Esophagus squamous epithelium (tissue), 4 donors: ENCODE data around the gene TREML2.

Experiments
- CTCF ChIP-seq, 6 experiments: fragments of 450-650 bp in 4 of 6; fragments of 200-600 bp in 2 of 6; sonication (generic) in 2 of 6; IDR thresholded peaks; one replicate each; pipeline ENCODE4 v1.5.1; 2016 to 2019; ENCODE audit warnings: antibody characterized with exemption in 6 of 6, mild to moderate bottlenecking in 4 of 6, moderate library complexity in 4 of 6
- POLR2A ChIP-seq, 4 donors: fragments of 450-650 bp; IDR thresholded peaks; one replicate each; pipeline ENCODE4 v1.6.1; 2017; ENCODE audit warnings: antibody characterized with exemption in 4 of 4, mild to moderate bottlenecking in 4 of 4, moderate library complexity in 3 of 4

GRCh38 chr6:41194386-41194785, 6.6 kb downstream of the TREML2 start:
- TF ChIP-seq CTCF (IDR thresholded peaks at IDR 0.05) (no peak), POLR2A (IDR thresholded peaks at IDR 0.05) (no peak)
